ENCODE data around the gene ZSCAN5B.
"Not testable (repeated sequence)": the region's sequence is repeated elsewhere in the genome, so short reads cannot be mapped to it uniquely, and the experiment has no call there.

Gene ZSCAN5B, protein sequence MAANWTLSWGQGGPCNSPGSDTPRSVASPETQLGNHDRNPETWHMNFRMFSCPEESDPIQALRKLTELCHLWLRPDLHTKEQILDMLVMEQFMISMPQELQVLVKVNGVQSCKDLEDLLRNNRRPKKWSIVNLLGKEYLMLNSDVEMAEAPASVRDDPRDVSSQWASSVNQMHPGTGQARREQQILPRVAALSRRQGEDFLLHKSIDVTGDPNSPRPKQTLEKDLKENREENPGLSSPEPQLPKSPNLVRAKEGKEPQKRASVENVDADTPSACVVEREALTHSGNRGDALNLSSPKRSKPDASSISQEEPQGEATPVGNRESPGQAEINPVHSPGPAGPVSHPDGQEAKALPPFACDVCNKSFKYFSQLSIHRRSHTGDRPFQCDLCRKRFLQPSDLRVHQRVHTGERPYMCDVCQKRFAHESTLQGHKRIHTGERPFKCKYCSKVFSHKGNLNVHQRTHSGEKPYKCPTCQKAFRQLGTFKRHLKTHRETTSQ

DNA sequence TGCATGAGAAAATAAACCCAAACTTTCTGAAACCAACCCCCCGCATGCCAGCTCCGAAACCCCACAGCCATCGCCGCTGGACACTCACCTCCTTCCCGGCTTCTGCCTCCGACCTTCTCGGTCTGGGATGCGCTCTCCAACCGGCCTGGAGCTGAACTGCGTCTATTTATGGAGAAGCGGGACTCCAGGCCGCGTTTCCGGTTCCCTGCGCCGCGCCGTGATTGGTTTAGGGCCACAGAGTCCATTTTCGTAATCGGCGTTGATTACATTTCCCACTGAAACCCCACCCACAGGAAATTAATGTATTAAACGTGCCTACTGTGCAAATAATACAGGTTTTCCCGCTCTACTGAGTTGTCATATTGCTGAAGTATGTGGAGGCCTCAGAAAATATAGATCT, at the start of gene ZSCAN5B:
Gene ZSCAN5B, minus strand, starts transcription at position 138 of the 400 bp plus-strand sequence. CDS start 4,731 bp downstream, outside the sequence.
- not testable (repeated sequence) for DNase-seq

DNA sequence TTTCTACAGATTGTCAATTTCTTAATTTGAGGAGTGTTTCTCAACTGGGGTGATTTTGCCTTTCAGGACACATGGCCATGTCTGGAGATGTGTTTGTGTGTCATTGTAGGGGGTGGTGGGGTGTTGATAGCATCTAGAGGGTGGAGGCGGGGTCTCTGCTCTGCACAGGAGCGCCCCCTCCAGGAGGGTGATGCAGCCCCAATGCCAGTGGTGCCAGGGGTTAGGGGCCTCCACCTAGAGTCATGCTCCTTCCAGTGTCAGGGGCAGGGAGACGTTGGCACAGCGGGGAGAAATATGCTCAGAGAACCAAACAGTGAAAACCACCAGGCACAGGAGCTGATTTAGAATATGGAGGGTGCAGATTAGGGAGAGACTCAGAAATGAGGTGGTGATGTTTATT, 48.2 kb upstream of the ZSCAN5B start:
- DNase-seq = not testable (repeated sequence)

DNA sequence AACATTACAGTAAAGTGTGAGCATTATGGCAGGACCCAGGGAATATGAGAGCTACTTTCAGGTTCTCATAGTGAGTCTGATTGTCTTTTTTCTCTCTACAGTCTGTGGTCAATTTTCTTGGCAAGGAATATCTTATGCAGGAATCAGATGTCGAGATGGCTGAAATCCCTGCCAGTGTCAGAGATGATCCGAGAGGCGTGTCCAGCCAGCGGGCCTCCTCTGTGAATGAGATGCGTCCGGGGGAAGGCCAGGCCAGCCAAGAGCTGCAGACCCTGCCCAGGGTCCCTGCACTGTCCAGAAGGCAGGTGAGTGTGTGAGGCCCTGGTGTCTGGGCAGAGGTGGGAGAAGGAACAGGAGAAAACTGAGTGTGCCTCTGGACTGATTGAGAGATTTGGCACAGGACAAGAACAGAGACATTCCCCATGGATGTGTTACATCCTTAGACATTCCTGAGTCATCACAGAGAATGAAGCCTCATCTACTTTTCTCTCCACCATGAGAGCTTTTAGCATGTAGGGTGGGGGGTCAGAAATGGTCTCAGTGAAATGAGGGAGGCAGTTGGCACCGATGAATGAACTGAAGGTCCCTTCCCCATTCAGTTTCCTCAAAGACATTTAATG, 47.6 kb upstream of the ZSCAN5B start:
- no peak for DNase-seq

DNA sequence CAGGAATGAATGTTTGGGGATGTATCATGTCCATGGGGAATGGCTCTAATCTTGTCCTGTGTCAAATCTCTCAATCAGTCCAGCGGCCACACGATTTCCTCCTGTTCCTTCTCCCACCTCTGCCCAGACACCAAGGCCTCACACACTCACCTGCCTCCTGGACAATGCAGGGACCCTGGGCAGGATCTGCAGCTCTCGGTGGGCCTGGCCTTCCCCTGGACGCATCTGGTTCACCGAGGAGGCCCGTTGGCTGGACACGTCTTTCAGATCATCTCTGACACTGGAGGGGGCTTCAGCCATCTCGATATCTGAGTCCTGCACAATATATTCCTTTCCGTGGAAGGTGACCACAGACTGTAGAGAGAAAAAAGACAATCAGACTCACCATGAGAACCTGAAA, 25.9 kb upstream of the ZSCAN5B start:
- no peak for DNase-seq

DNA sequence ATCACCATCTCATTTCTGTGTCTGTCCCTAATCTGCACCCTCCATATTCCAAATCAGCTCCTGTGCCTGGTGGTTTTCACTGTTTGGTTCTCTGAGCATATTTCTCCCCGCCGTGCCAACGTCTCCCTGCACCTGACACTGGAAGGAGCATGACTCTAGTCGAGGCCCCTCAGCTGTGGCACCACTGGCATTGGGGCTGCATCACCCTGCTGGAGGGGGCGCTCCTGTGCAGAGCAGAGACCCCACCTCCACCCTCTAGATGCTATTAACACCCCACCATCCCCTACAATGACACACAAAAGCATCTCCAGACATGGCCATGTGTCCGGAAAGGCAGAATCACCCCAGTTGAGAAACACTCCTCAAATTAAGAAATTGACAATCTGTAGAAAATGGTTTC, 25.3 kb upstream of the ZSCAN5B start:
- no peak for DNase-seq

DNA sequence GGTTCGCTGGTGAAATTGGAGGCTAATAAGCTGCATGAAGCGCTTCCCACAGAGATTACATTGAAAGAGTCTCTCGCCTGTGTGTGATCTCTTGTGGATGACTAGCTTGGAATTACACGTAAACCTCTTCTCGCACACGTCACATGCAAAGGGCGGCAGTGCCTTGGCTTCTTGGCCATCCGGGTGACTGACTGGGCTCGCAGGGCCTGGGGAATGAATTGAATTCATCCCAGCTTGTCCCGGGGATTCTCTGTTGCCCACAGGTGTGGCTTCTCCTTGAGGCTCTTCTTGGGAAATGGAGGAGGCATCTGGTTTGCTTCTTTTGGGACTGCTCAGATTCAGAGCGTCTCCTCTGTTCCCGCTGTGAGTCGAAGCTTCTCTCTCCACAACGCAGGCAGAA, 24.3 kb upstream of the ZSCAN5B start:
- DNase-seq = no peak

DNA sequence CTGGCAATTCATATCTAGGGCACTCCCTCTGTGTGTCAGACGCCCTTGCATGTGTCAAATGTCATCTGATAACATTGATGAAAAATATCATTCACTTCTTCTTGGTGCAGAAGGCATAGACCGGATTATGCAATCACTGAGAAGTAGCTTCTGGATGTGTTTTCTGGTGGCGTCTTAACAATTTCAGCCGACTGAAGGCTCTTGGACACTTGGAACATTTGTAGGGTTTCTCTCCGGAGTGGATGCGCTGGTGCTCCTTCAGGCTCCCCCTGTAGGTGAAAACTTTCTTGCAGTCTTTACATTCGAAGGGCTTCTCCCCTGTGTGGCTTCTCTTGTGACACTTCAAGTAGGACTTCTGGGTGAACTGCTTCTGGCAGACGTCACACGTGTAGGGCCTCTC, 23.9 kb upstream of the ZSCAN5B start:
- peak; percentile 36 for DNase-seq

DNA sequence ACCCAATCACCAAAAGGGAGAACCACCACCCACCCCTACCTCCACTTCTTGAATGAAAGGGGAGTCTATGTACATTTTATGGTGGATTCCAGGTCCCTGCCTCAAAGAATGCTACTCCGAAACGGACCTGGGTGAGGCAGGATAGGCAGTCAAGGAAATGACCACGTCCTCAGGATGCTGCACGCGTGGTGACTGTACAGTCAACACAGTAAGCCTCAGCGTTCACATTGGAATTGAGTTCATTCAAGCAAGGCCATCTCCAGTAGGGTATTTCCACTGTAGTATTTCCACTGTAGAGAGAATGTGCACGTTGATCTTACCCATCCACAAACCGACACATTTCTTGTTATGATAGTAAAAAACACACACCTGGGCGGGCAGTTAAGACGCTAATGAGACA, 21.4 kb upstream of the ZSCAN5B start:
- DNase-seq = no peak

DNA sequence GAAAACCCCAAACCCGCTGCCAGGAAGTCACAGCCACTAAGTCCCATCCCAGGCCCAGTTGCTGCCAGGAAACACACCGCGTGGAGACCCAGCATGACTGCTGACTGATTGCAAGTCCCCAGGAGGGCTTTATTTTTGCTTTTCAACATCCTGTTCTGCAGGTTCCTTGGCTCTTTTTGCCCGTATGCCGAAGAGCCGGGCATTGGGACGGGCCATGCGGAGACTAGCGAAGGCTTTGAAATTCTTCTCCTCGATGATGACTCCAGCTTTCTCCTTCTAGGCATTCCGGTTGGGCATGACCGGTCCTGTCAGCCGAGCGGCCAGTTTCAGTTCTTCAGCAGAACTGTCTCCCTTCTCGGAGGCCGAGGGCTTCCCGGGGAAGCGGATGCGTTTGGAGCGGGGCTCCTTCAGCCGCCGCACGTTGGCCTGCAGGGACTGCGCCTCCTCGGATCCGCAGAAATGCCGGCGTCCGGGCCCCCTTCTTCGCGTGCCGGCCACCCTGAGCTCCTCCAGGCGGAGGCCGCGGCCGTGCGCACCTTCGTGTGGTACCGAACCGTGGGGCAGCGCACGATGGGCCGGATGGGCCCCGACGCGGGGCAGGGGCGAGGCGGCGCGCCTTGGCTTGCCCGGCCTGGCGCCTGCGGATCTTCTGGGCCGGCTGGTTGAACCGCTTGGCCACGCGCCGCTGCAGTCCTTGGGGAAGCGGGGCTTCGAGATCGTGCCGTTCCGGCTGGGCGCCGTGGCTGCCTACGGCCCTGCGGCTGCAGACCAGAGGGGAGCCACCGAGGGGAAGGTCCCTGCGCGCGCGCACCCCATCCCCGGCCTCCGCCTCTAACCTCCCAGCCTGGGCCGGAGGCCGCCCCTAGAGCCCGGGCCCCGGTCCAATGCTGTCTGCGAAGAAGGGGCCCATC, 19.7 kb upstream of the ZSCAN5B start:
- no peak for DNase-seq

DNA sequence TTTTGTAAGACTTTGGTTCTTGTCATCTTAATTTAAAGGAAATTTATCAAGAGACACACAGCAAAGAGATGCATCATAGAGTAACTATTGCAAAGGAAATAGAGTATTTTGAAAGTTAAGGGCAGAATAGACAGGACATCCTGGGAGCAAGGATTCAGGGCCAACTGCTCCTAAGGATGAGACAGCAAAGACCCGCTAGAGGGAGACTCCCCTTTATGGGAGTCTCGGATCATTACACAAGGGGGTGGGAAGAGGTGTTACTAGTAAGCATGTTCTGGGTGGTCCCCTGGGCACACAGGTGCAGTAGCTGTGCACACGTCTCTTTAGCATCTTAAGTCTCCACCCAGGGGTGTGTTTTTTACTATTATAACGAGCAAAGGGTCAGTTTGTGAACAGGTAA, 14.1 kb upstream of the ZSCAN5B start:
- DNase-seq = no peak

DNA sequence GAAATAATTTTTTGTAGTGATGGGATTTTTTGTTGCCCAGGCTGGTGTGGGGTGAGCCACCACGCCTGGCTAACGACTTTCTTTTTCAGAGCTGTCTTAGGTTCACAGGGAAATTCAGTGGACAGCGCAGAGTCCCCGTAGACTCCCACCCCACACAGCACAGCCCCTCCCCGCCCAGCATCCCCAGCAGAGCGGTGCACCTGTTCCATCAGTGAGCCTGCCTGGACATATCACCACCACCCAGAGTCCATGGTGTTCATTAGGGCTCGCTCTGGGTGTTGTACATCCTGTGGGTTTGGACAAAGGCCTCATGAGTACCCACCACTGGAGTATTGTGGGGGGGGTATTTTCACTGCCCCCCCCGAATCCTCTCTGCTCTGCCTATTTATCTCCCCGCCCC, 12.5 kb upstream of the ZSCAN5B start:
- not testable (repeated sequence) for DNase-seq

DNA sequence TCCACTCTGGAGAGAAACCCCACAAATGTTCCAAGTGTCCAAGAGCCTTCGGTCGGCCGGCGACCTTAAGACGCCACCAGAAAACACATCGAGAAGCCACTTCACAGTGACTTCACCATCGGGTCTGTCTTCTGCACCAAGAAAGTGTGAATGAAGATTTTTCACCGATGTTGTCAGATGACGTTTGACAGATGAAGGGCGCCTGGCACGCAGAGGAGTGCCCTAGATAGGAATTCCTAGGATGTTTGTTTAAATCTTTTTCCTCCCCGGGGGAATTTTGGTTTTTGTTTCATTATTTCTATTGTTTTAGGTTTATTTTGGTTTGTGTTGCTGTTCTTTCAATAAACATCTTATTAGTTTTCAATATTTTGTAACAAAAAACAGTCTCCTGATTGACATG, 11.5 kb upstream of the ZSCAN5B start:
- no peak for DNase-seq

DNA sequence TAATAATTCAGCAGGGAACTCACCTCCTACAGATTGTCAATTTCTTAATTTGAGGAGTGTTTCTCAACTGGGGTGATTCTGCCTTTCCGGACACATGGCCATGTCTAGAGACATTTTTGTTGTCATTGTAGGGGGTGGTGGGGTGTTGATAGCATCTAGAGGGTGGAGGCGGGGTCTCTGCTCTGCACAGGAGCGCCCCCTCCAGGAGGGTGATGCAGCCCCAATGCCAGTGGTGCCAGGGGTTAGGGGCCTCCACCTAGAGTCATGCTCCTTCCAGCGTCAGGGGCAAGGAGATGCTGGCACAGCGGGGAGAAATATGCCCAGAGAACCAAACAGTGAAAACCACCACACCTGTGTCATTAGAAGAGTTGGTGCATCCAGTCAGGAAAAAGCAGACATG, 10.0 kb upstream of the ZSCAN5B start:
- not testable (repeated sequence) for DNase-seq

DNA sequence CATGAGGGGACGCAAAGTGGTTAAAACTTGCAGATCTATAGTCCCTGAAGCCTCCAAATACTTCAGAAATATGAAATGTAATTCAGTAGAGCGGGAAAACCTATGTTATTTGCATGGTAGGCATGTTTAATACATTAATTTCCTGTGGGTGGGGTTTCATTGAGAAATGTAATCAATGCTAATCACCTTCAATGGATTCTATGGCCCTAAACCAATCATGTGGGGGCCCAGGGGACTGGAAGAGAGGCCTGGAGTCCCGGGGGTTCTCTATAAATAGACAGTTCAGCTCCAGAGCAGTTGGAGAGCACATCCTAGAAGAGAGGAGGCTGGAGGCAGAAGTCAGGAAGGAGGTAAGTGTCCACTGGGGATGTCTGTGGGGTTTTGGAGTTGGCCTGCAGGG, 4.4 kb upstream of the ZSCAN5B start, which contains the start of gene ZSCAN5C:
Gene ZSCAN5C, plus strand, starts transcription at position 301 of the 400 bp plus-strand sequence. CDS start 3,641 bp downstream, outside the sequence.
- no peak for DNase-seq

DNA sequence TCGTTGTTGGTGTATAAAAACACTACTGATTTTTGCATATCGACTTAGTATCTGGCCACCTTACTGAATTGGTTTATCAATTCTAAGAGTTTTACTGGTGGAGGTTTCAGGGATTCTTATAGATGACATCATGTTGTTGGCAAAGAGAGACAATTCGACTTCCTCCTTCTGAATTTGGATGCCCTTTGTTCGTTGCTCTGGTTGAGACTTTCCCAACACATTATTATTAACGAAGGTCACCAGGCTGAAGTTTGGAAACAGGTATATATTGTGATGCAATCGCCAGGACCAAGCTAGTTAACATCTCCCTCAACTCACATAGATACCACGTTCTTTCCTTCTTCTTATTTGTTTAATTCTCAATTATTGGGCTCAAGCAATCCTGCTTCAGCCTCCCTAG, 2.1 kb upstream of the ZSCAN5B start:
- no peak for DNase-seq

DNA sequence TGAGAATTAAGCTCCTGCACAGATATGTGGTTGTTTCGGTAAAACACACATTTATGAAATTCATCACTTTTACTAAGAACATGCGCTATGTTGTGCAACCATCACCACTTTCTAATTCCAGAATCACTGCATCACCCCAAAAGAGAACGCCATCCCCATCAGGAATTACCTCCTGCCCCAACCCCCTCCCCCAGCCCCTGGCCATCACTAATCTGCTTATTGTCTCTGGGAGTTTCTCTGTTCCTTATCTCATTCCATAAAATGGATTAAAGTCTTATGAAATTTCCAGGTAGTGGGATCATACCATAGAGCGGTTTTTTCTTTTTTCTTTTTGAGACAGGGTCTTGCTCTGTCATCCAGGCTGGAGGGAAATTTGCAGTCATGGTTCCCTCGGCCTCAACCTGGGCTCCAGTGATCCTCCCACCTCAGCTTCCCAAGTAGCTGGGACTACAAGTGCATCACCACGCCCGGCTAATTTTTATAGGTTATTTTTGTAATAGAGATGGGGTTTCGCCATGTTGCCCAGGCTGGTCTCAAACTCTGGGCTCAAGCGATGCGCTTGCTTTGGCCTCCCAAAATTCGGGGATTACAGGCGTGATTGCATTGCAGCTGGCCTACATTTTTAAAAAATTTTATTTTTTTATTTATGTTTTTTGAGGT, 3.5 kb downstream of the ZSCAN5B start:
- DNase-seq = no peak

DNA sequence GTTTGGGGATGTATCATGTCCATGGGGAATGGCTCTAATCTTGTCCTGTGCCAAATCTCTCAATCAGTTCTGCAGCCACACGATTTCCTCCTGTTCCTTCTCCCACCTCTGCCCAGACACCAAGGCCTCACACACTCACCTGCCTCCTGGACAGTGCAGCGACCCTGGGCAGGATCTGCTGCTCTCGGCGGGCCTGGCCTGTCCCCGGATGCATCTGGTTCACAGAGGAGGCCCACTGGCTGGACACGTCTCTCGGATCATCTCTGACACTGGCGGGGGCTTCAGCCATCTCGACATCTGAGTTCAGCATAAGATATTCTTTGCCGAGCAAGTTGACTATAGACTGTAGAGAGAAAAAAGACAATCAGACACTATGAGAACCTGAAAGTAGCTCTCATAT, 5.9 kb downstream of the ZSCAN5B start:
- no peak for DNase-seq

DNA sequence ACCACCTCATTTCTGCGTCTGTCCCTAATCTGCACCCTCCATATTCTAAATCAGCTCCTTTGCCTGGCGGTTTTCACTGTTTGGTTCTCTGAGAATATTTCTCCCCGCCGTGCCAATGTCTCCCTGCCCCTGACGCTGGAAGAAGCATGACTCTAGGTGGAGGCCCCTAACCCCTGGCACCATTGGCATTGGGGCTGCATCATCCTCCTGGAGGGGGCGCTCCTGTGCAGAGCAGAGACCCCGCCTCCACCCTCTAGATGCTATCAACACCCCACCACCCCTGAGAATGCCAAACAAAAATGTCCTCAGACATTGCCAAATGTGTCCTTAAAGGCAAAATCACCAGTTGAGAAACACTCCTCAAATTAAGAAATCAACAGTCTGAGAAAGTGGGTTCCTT, 6.5 kb downstream of the ZSCAN5B start:
- DNase-seq = no peak

DNA sequence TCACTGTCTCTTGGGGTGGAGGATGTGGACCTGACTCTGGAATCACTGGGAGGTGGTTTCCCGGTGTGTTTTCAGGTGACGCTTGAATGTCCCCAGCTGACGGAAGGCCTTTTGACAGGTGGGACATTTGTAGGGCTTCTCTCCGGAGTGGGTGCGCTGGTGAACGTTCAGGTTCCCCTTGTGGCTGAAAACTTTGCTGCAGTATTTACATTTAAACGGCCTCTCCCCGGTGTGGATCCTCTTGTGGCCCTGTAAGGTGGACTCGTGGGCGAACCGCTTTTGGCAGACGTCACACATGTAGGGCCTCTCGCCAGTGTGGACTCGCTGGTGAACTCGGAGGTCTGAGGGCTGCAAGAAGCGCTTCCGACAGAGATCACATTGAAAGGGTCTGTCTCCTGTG, 7.8 kb downstream of the ZSCAN5B start:
- no peak for DNase-seq

DNA sequence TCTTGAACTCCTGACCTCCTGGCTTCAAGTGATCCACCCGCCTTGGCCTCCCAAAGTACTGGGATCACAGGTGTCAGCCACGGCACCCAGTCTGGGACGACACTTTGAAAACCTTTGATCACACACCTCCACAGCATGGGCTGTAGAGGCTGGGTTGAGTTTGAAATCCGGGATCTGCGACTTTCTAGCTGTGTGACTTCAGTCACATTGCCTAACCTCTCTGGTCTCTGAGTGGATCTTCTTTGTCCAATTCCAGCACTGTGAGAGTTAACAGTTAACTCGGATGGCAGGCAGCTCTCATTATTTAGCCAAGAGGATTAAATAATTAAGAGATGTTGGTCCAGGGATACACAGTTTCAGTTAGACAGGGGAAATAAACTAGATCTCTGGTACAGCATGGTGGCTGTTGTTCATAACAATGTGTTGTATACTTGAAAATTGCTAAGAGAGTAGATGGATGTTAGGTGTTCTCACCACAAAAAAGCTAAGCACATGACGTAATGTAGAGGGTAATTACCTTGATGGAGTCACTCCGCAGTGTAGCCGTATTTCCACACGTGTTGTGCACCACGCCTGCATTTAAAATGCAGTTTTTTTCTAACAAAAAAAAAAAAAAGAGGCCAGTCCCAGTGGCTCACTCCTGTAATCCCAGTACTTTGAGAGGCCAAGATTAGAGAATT, 19.9 kb downstream of the ZSCAN5B start:
- DNase-seq = no peak

DNA sequence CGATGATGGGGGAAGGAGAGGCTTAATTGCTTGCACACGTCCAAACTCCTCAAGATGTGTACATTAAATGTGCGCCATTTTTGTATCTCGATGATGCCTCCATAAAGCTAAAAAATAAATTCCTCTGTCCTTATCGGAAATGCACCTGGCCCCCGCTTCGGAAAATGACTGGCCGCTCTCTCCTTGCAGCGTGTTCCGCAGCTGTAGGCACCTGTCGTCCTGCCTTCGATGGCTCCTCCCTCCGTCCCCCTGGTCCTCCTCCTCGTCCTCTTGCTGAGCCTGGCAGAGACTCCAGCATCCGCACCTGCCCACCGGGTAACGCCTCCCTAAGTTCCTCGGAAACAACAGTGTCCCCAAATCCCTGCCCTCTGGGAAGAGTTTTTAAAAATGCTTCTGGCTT, 20.7 kb downstream of the ZSCAN5B start:
- no peak for DNase-seq

DNA sequence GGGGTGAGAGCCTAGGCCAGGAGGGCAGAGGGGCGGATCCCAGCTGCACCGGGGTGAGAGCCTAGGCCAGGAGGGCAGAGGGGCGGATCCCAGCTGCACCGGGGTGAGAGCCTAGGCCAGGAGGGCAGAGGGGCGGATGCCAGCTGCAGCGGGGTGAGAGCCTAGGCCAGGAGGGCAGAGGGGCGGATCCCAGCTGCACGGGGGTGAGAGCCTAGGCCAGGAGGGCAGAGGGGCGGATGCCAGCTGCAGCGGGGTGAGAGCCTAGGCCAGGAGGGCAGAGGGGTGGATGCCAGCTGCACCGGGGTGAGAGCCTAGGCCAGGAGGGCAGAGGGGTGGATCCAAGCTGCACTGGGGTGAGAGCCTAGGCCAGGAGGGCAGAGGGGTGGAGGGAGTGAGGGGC, 21.3 kb downstream of the ZSCAN5B start:
- not testable (repeated sequence) for DNase-seq

All from OCI-M1 (cell line).